ENCODE results near the gene MYZAP. TPM values are rescaled to one million over a fixed set of nuclear protein-coding genes. Genes with fewer than 3 reads are reported as not detected.
A peak's percentile ranks its signal among the peaks of the same experiment; 100 is the strongest.

Gene MYZAP
- total and polyA plus RNA-seq, 10 of the 15 experiments (the other 5 are each of a cell fraction or from before 2014, with no cell fraction given): not detected

GRCh38 chr15:57586661-57587424, 4.9 kb upstream of the MYZAP start:
- intact Hi-C loops (cut with micrococcal nuclease; ENCODE audit: unreplicated experiment): no loop called here
- DNase-seq (ENCODE audit: low read depth, low spot score): no peak
- ChIA-PET POLR2A (no interaction called here), CTCF (interaction anchor here (0.8 to 1.2 kb wide), 2 partner anchors 12 to 27 kb away, joined by 3 read pairs; no protein-coding TSS in a partner anchor), RAD21 (ENCODE audit: unreplicated experiment) (no interaction called here), SMC1A (ENCODE audit: uncharacterized antibody, unreplicated experiment) (no interaction called here)
- H2AFZ ChIP-seq (ENCODE audit: control insufficient read depth, low read depth, low read length): no peak overlapping the region
- no peaks in the 10 kb centered on the region for H3K36me3 ChIP-seq (ENCODE audit: control insufficient read depth in 2 of 2, insufficient read depth in 2 of 2, low read length in 1 of 2)
- H3K9me3 ChIP-seq (replicated peaks; ENCODE audit: control insufficient read depth, insufficient read depth, low read length): no peaks in the 10 kb centered on the region; the same call in 2 of the 3 replicates
- FAIRE-seq: no peak
- no peak overlapping the region for H3K4me3 ChIP-seq
- H3K4me1 ChIP-seq (ENCODE audit: control insufficient read depth, insufficient read depth, low read length): no peaks in the 10 kb centered on the region
- ATAC-seq: no peak; the same call in none of the 3 replicates
- H3K27ac ChIP-seq (ENCODE audit: control insufficient read depth, insufficient read depth): no peak overlapping the region
- H3K4me2 ChIP-seq (ENCODE audit: control insufficient read depth, insufficient read depth): no peak overlapping the region
- H3K9ac ChIP-seq (ENCODE audit: control insufficient read depth, insufficient read depth, low read length): no peak overlapping the region
- H4K20me1 ChIP-seq (ENCODE audit: control insufficient read depth, insufficient read depth): no peaks in the 10 kb centered on the region
- no peaks in the 10 kb centered on the region for H3K79me2 ChIP-seq (ENCODE audit: control insufficient read depth, insufficient read depth, low read length)
- in situ Hi-C loops (cut with MboI): no loop called here
- WGBS (ENCODE audit: insufficient coverage, insufficient replicate concordance, low lambda C conversion rate, missing lambda C conversion rate): 8% methylated on average over 6 of the region's 6 CpGs
- H3K27me3 ChIP-seq (replicated peaks in 1 of 2; ENCODE audit: control insufficient read depth in 2 of 2, insufficient read depth in 2 of 2, low read length in 1 of 2): peaks cover 5% of the 10 kb centered on the region in 2 experiments; a peak in 3 of 4 replicates
- no TSS peak for BruUV-seq (replicated peaks)
- TF ChIP-seq SMARCA5 (IDR thresholded peaks at IDR 0.05) (no peak), MYB (IDR thresholded peaks at IDR 0.05; ENCODE audit: borderline replicate concordance, low read depth, low read length) (no peak), DPF2 (IDR thresholded peaks at IDR 0.05) (no peak), EP300 (IDR thresholded peaks at IDR 0.05; ENCODE audit: borderline replicate concordance in 1 of 2, control insufficient read depth in 1 of 2, low read depth in 2 of 2, low read length in 2 of 2) (no peak), ZBTB33 (IDR thresholded peaks at IDR 0.05) (no peak), IKZF2 (IDR thresholded peaks at IDR 0.05) (0 out of 4 replicates have a peak, but pooled peaks of 1 of the 2 experiments have one; percentile 8), ATF3 (IDR thresholded peaks at IDR 0.05; ENCODE audit: borderline replicate concordance, extremely low read depth, low read depth, low read length) (no peak), HSF1 (IDR thresholded peaks at IDR 0.05; ENCODE audit: low read depth, low read length) (no peak), CEBPZ (IDR thresholded peaks at IDR 0.05; ENCODE audit: low read depth, low read length) (no peak), JUNB (IDR thresholded peaks at IDR 0.05) (peak; percentile 40; the same call in 1 of the 2 replicates), RAD51 (IDR thresholded peaks at IDR 0.05) (no peak), E4F1 (IDR thresholded peaks at IDR 0.05; ENCODE audit: borderline replicate concordance, partially characterized antibody) (no peak), POLR2A (IDR thresholded peaks at IDR 0.05; ENCODE audit: low read depth, low read length) (no peak)

Data from GM12878 (cell line).